Measurements from ENCODE around the gene CNTN5.

DNA sequence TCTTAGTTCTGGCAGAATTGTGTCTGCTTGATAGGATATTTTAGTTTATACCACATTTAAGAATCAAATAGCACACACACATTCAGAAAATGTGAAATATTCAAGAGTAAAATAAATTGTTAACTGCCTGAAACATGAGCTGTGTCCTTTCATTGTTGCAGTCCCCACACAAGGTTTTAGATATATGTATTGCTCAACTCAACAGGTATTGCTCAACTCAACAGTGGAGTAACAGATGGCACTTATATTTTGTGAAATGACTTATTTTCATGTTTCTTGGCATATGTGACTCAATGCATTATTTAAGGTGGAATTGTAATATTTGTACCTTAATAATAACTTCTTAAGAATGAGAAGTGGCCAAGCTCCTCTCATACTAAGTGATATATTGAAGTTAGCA lies 760.3 kb downstream of the CNTN5 start:
- no peak for TF ChIP-seq POLR2A (IDR thresholded peaks at IDR 0.05)
- TF ChIP-seq, protein P1, sequence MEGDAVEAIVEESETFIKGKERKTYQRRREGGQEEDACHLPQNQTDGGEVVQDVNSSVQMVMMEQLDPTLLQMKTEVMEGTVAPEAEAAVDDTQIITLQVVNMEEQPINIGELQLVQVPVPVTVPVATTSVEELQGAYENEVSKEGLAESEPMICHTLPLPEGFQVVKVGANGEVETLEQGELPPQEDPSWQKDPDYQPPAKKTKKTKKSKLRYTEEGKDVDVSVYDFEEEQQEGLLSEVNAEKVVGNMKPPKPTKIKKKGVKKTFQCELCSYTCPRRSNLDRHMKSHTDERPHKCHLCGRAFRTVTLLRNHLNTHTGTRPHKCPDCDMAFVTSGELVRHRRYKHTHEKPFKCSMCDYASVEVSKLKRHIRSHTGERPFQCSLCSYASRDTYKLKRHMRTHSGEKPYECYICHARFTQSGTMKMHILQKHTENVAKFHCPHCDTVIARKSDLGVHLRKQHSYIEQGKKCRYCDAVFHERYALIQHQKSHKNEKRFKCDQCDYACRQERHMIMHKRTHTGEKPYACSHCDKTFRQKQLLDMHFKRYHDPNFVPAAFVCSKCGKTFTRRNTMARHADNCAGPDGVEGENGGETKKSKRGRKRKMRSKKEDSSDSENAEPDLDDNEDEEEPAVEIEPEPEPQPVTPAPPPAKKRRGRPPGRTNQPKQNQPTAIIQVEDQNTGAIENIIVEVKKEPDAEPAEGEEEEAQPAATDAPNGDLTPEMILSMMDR (IDR thresholded peaks at IDR 0.05), result no peak

Measured in lower leg skin (tissue), 3 donors.